Measurements from ENCODE around the gene DNMT3B.

DNA sequence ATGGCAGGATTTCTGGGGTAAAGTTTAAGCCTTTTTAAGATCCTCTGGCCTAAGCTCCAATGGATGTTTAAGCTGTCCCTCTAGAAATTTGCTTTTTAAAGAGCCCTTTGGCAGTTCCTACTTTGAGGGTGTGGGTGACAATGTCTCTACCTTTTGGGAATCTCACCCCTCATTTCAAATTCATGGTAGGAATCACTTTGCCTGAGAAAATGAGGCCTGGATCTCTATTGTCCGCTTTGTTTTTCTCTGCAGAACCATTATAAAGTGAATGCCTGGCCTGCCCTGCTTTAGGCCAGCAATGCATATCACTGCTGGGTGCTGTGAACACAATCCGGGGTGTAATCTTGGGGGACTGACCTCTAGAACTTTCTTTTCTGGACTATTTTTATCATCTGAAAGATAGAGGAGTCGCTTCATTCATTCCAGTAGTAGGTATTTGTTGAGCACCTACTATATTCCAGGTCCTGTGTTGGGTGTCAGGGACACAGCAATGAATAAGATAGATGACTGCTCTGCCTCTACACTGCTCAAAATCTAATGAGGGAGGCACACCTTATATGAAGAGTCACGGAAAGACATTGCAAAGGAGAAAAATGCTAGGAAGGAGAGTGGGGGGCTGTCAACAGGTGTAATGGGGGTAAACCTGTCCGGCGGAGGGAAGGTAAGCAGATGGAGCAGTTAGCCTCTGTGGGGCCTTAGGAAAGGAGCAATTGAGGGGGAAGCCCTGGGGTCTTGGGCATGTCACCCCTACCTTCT, 10.3 kb upstream of the DNMT3B start:
- TF ChIP-seq, protein P1, sequence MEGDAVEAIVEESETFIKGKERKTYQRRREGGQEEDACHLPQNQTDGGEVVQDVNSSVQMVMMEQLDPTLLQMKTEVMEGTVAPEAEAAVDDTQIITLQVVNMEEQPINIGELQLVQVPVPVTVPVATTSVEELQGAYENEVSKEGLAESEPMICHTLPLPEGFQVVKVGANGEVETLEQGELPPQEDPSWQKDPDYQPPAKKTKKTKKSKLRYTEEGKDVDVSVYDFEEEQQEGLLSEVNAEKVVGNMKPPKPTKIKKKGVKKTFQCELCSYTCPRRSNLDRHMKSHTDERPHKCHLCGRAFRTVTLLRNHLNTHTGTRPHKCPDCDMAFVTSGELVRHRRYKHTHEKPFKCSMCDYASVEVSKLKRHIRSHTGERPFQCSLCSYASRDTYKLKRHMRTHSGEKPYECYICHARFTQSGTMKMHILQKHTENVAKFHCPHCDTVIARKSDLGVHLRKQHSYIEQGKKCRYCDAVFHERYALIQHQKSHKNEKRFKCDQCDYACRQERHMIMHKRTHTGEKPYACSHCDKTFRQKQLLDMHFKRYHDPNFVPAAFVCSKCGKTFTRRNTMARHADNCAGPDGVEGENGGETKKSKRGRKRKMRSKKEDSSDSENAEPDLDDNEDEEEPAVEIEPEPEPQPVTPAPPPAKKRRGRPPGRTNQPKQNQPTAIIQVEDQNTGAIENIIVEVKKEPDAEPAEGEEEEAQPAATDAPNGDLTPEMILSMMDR (IDR thresholded peaks at IDR 0.05; ENCODE audit: insufficient read depth, low read length): no peak
- no peak for TF ChIP-seq GABPA (IDR thresholded peaks at IDR 0.05; ENCODE audit: low read depth)
- TF ChIP-seq, protein P2, sequence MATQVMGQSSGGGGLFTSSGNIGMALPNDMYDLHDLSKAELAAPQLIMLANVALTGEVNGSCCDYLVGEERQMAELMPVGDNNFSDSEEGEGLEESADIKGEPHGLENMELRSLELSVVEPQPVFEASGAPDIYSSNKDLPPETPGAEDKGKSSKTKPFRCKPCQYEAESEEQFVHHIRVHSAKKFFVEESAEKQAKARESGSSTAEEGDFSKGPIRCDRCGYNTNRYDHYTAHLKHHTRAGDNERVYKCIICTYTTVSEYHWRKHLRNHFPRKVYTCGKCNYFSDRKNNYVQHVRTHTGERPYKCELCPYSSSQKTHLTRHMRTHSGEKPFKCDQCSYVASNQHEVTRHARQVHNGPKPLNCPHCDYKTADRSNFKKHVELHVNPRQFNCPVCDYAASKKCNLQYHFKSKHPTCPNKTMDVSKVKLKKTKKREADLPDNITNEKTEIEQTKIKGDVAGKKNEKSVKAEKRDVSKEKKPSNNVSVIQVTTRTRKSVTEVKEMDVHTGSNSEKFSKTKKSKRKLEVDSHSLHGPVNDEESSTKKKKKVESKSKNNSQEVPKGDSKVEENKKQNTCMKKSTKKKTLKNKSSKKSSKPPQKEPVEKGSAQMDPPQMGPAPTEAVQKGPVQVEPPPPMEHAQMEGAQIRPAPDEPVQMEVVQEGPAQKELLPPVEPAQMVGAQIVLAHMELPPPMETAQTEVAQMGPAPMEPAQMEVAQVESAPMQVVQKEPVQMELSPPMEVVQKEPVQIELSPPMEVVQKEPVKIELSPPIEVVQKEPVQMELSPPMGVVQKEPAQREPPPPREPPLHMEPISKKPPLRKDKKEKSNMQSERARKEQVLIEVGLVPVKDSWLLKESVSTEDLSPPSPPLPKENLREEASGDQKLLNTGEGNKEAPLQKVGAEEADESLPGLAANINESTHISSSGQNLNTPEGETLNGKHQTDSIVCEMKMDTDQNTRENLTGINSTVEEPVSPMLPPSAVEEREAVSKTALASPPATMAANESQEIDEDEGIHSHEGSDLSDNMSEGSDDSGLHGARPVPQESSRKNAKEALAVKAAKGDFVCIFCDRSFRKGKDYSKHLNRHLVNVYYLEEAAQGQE (IDR thresholded peaks at IDR 0.05; ENCODE audit: insufficient replicate concordance, low read depth): no peak
